K562 (cell line): ENCODE data around the gene AGAP1. TPM values are rescaled to one million over a fixed set of nuclear protein-coding genes. Genes with fewer than 3 reads are reported as not detected.

Experiments
- ATAC-seq: fragments of 200-7000 bp; cut with Tn5 transposase; 3 replicates; pipeline ENCODE4 v1.9.1; 2020; ENCODE audit warnings: moderate library complexity
- BruUV-seq: library from RNA; stranded (reverse); fragments of 400-500 nt; replicated peaks from 2 replicates; lab custom pipeline; 2021; lab: Mats Ljungman, UMichigan
- CTCF ChIA-PET: fragments of 300-600 bp; formaldehyde crosslinking; extraction: SDS; loops from one replicate; lab custom pipeline; 2021; ENCODE audit warnings: low intra/inter-chr PET ratio; lab: Yijun Ruan, JAX
- POLR2A ChIA-PET: fragments of 300-600, 350-650 bp; sonication (Branson Sonifier 250); formaldehyde crosslinking; extraction: SDS; loops from one replicate; lab custom pipeline; 2021; ENCODE audit warnings: antibody characterized with exemption, inconsistent platforms; lab: Yijun Ruan, JAX
- DNase-seq, 4 experiments: peaks; one replicate each; pipeline versions ENCODE4 v3.0.0 to v3.0.0-alpha.2; 2011 to 2018; ENCODE audit warnings: low spot score in 3 of 4, mixed read lengths in 3 of 4; ENCODE audit errors: extremely low read depth in 1 of 4
- FAIRE-seq: peaks from 2 replicates; lab custom pipeline; 2011; peaks lifted over from hg19 to GRCh38; lab: Jason Lieb, UNC
- H2AFZ ChIP-seq: 2 replicates; pipeline ENCODE4 v1.6.0; 2011; ENCODE audit warnings: low read depth, low read length, control low read depth, inconsistent platforms
- H3K27ac ChIP-seq: fragments of 200-600 bp; 3 replicates; pipeline ENCODE4 v1.8.0; 2011; ENCODE audit warnings: low read depth, mild to moderate bottlenecking, control low read depth, inconsistent platforms, low read length, moderate library complexity, mixed read lengths; ENCODE audit errors: extremely low read depth
- H3K27me3 ChIP-seq, 2 experiments: fragments of 300-600 bp in 1 of 2; 2 replicates in 1 of 2; 3 replicates in 1 of 2; pipeline versions ENCODE4 v1.6.0 to v1.8.0; 2011; ENCODE audit warnings: inconsistent platforms in 2 of 2, low read length in 2 of 2, mild to moderate bottlenecking in 1 of 2, mixed read lengths in 1 of 2, moderate library complexity in 1 of 2; ENCODE audit not compliant: control insufficient read depth in 2 of 2, insufficient read depth in 2 of 2
- H3K36me3 ChIP-seq: fragments of 300-600 bp; 3 replicates; pipeline ENCODE4 v1.8.0; 2011; ENCODE audit warnings: mild to moderate bottlenecking, low read length, inconsistent platforms; ENCODE audit not compliant: control insufficient read depth, insufficient read depth
- H3K4me1 ChIP-seq, 2 experiments: fragments of 200-600 bp in 1 of 2; replicated peaks in 1 of 2; 2 replicates in 1 of 2; 3 replicates in 1 of 2; pipeline versions ENCODE4 v1.5.1 to v1.8.0; 2011; ENCODE audit warnings: inconsistent platforms in 2 of 2, low read length in 2 of 2, mild to moderate bottlenecking in 1 of 2, mixed read lengths in 1 of 2, moderate library complexity in 1 of 2; ENCODE audit not compliant: control insufficient read depth in 2 of 2, insufficient read depth in 2 of 2
- H3K4me2 ChIP-seq: 2 replicates; pipeline ENCODE4 v1.6.1; 2011; ENCODE audit warnings: low read length, control low read depth, inconsistent platforms, mixed read lengths; ENCODE audit not compliant: insufficient read depth
- H3K4me3 ChIP-seq: fragments of 200-600 bp; sonication (generic), shearing (Covaris generic); 2 replicates; pipeline ENCODE4 v1.5.1; 2016; ENCODE audit warnings: control low read depth, inconsistent platforms
- H3K79me2 ChIP-seq: fragments of 200-600 bp; 3 replicates; pipeline ENCODE4 v1.8.0; 2011; ENCODE audit warnings: low read length, inconsistent platforms; ENCODE audit not compliant: control insufficient read depth, insufficient read depth
- H3K9ac ChIP-seq, 2 experiments: 2 replicates each; pipeline versions ENCODE4 v1.6.0 to v1.6.1; 2011; ENCODE audit warnings: low read depth in 2 of 2, low read length in 2 of 2, control low read depth in 1 of 2, inconsistent platforms in 1 of 2, mild to moderate bottlenecking in 1 of 2, mixed read lengths in 1 of 2; ENCODE audit not compliant: insufficient read depth in 1 of 2
- H3K9me1 ChIP-seq: one replicate; pipeline ENCODE4 v1.6.0; 2011; ENCODE audit warnings: inconsistent platforms, mild to moderate bottlenecking, low read length, moderate library complexity; ENCODE audit not compliant: control insufficient read depth, insufficient read depth
- H3K9me3 ChIP-seq: replicated peaks from 2 replicates; pipeline ENCODE4 v1.5.1; 2011; ENCODE audit warnings: low read depth, low read length, inconsistent platforms; ENCODE audit not compliant: control insufficient read depth, insufficient read depth
- H4K20me1 ChIP-seq: replicated peaks from 2 replicates; pipeline ENCODE4 v1.6.1; 2011; ENCODE audit warnings: low read length, inconsistent platforms, mixed read lengths; ENCODE audit not compliant: control insufficient read depth, insufficient read depth
- ARID3A ChIP-seq: IDR thresholded peaks from 2 replicates; pipeline ENCODE4 v1.6.1; 2012; ENCODE audit warnings: low read depth, low read length, improper control_type of control experiment, borderline replicate concordance
- FOXK1 ChIP-seq: sonication (generic); formaldehyde crosslinking; IDR thresholded peaks from 2 replicates; pipeline ENCODE4 v1.8.0; 2022; ENCODE audit warnings: missing genetic modification reagents, mild to moderate bottlenecking, borderline replicate concordance
- KAT8 ChIP-seq: fragments of 450-650 bp; IDR thresholded peaks from 2 replicates; pipeline ENCODE4 v1.6.1; 2016; ENCODE audit warnings: low read depth, mild to moderate bottlenecking
- NCOA1 ChIP-seq: fragments of 450-650 bp; IDR thresholded peaks from 2 replicates; pipeline ENCODE4 v1.6.1; 2016; ENCODE audit warnings: low read depth
- NONO ChIP-seq, 2 experiments: fragments of 200-400 bp in 1 of 2; fragments of 450-650 bp in 1 of 2; formaldehyde crosslinking in 1 of 2; IDR thresholded peaks; 2 replicates each; pipeline ENCODE4 v1.6.1; 2017; ENCODE audit warnings: low read depth in 2 of 2, mild to moderate bottlenecking in 2 of 2, moderate library complexity in 2 of 2, low read length in 1 of 2
- PRMT5 ChIP-seq: sonication (generic); formaldehyde crosslinking; IDR thresholded peaks from 2 replicates; pipeline ENCODE4 v1.5.0; 2020; ENCODE audit warnings: missing genetic modification reagents
- PYGO2 ChIP-seq: fragments of 450-650 bp; IDR thresholded peaks from 2 replicates; pipeline ENCODE4 v1.6.1; 2016; ENCODE audit warnings: mild to moderate bottlenecking, missing genetic modification characterization, moderate library complexity, missing compliant biosample characterization
- RBM22 ChIP-seq: fragments of 200-400 bp; formaldehyde crosslinking; IDR thresholded peaks from 2 replicates; pipeline ENCODE4 v1.6.1; 2018; ENCODE audit warnings: low read length, low read depth; ENCODE audit not compliant: poor library complexity, severe bottlenecking
- SMAD4 ChIP-seq: fragments of 250-450 bp; sonication (Bioruptor Pico); conservative IDR thresholded peaks from 2 replicates; pipeline ENCODE4 v1.8.0; 2021; ENCODE audit warnings: inconsistent platforms, mild to moderate bottlenecking, moderate library complexity
- STAT5A ChIP-seq: IDR thresholded peaks from 2 replicates; pipeline ENCODE4 v1.6.1; 2012; ENCODE audit warnings: low read length, inconsistent platforms, borderline replicate concordance
- ZNF586 ChIP-seq: fragments of 450-650 bp; formaldehyde crosslinking; conservative IDR thresholded peaks from 2 replicates; pipeline ENCODE4 v1.4.0; 2020; ENCODE audit warnings: mild to moderate bottlenecking, moderate library complexity
- ZNF707 ChIP-seq: fragments of 250-450 bp; sonication (Bioruptor Pico); conservative IDR thresholded peaks from 2 replicates; pipeline ENCODE4 v1.8.0; 2022; ENCODE audit warnings: inconsistent platforms, mild to moderate bottlenecking, moderate library complexity
- WGBS: fragments of 100-300 bp; shearing (Covaris generic); methylation state at CpG from one replicate; pipeline ENCODE4 v1.1.6; 2016; ENCODE audit warnings: low coverage, mixed read lengths; ENCODE audit not compliant: insufficient coverage; ENCODE audit errors: missing lambda C conversion rate; 5-methylcytosine and 5-hydroxymethylcytosine counted together
- in situ Hi-C: fragments of 300-500 bp; cut with MboI; formaldehyde crosslinking; loops from 4 replicates; pipeline ENCODE4 v1.15.0; 2018; ENCODE audit warnings: inconsistent platforms, mixed read lengths
- intact Hi-C: fragments of 100-400 bp; cut with micrococcal nuclease; formaldehyde crosslinking; loops from 2 replicates; pipeline ENCODE4 v1.14.2; 2022
- polyA plus RNA-seq, 8 experiments: library from polyadenylated mRNA; depleted of rRNA in 4 of 8; stranded (reverse) in 5 of 8; unstranded in 3 of 8; fragments of >200 nt; fragmentation: Nextera tagmentation in 2 of 8; fragmentation: Illumina TruSeq in 1 of 8; extraction: Ambion mirVana in 2 of 8; extraction: Trizol in 1 of 8; gene quantifications; 2 replicates each; pipeline versions ENCODE4 v1.2.1 to v1.2.3, GENCODE V29; 2011 to 2014; ENCODE audit warnings: inconsistent platforms in 1 of 8, missing spikeins in 1 of 8
- total RNA-seq, 7 experiments: library from RNA; depleted of rRNA in 6 of 7; stranded (reverse); fragments of >200 nt in 6 of 7; fragmentation: Illumina TruSeq in 2 of 7; extraction: Trizol in 2 of 7; gene quantifications; 2 replicates each; pipeline versions ENCODE4 v1.2.1 to v1.2.3, GENCODE V29; 2011 to 2021; ENCODE audit warnings: low replicate concordance in 1 of 7

AGAP1 gene
- total and polyA plus RNA-seq, 9 of the 15 experiments (the other 6 are each of a cell fraction or from before 2014, with no cell fraction given): 1.3 to 24.0 (median 10.6) TPM

GRCh38 chr2:235598532-235599531 lies 105.0 kb downstream of the AGAP1 start (continued):
- TF ChIP-seq NCOA1: no peak
- TF ChIP-seq PRMT5 (CRISPR knock-in tag): no peak
- no peak for TF ChIP-seq RBM22

GRCh38 chr2:235599596-235600338 lies 105.9 kb downstream of the AGAP1 start:
- WGBS: 87% methylated on average over 12 of the region's 16 CpGs
- Histone ChIP-seq H3K79me2 (peaks cover 67% of the 10 kb centered on the region), H3K27me3 (no peaks in the 10 kb centered on the region), H3K4me2 (no peak overlapping the region), H3K9me3 (no peaks in the 10 kb centered on the region), H3K9ac (no peak overlapping the region), H3K4me3 (no peak overlapping the region), H3K4me1 (no peaks in the 10 kb centered on the region; a peak in 1 of 5 replicates), H2AFZ (no peak overlapping the region), H3K27ac (no peak overlapping the region), H4K20me1 (peaks cover 8% of the 10 kb centered on the region), H3K36me3 (no peaks in the 10 kb centered on the region), H3K9me1 (no peaks in the 10 kb centered on the region)
- intact Hi-C loops (no loop called here), in situ Hi-C loops (no loop called here)
- POLR2A ChIA-PET: no interaction called here
- no peak for FAIRE-seq
- TF ChIP-seq ARID3A (no peak), ZNF586 (CRISPR knock-in tag) (no peak), NONO (IDR thresholded peaks at IDR 0.05; ENCODE audit: low read depth in 2 of 2, low read length in 1 of 2) (no peak), ZNF707 (no peak), SMAD4 (CRISPR knock-in tag) (no peak), PYGO2 (tag) (no peak), FOXK1 (CRISPR knock-in tag) (no peak), RBM22 (no peak), KAT8 (no peak), STAT5A (no peak)
- CTCF ChIA-PET: no interaction called here
- no TSS peak for BruUV-seq
- ATAC-seq: no peak
- DNase-seq: no peak
